Measurements from ENCODE around the gene C2CD3.

DNA sequence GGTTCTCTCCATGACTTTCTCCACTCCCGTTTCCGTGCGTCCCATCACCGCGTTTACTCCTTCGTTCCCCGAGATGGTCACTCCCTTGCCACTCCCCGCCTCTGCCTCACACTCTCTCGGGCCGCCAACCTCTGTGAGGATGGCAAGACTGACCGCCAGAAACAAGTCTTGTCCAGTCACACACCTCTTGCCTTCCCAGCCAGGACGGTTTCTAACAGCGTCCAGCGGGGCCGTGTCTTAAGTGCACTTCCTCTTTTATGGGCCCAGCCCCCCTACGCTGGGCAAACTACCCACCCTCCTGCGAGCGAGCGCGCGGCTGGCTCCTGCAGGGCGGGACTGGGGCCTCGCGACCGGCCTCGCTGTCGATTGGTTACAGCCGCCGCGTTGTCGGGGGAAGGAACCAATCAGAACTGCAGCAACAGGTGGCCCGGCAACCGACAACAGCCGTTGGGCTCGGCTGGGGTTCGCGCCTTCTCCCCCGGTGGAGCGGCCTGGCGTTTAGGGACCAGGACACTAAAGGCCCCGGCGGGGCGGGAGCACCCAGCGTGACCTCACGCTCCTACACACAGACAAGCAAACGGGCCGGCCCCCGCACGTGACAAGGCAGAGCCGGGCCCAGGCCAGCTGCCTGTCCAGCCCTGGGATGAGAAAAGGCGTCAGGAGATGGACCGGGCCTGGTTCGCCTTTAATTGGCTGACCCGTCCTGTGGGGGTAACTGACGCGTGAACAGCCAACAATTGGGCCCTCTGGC lies 187.6 kb downstream of the C2CD3 start:
- TF ChIP-seq, protein P1, sequence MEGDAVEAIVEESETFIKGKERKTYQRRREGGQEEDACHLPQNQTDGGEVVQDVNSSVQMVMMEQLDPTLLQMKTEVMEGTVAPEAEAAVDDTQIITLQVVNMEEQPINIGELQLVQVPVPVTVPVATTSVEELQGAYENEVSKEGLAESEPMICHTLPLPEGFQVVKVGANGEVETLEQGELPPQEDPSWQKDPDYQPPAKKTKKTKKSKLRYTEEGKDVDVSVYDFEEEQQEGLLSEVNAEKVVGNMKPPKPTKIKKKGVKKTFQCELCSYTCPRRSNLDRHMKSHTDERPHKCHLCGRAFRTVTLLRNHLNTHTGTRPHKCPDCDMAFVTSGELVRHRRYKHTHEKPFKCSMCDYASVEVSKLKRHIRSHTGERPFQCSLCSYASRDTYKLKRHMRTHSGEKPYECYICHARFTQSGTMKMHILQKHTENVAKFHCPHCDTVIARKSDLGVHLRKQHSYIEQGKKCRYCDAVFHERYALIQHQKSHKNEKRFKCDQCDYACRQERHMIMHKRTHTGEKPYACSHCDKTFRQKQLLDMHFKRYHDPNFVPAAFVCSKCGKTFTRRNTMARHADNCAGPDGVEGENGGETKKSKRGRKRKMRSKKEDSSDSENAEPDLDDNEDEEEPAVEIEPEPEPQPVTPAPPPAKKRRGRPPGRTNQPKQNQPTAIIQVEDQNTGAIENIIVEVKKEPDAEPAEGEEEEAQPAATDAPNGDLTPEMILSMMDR (IDR thresholded peaks at IDR 0.05) = peak in 1 of 4 experiments; percentile 14
- TF ChIP-seq POLR2A (IDR thresholded peaks at IDR 0.05) (peak; percentile 48 to 62), EP300 (IDR thresholded peaks at IDR 0.05) (no peak), POLR2AphosphoS5 (IDR thresholded peaks at IDR 0.05) (peak; percentile 47)

Measured in gastroesophageal sphincter (tissue), 3 donors.